K562 (cell line): Measurements from ENCODE around the gene TUBD1. TPM values are rescaled to one million over a fixed set of nuclear protein-coding genes. Genes with fewer than 3 reads are reported as not detected.

Experiments
- ARID1B ChIP-seq: fragments of 450-650 bp; IDR thresholded peaks from 2 replicates; pipeline ENCODE4 v1.6.1; 2016; ENCODE audit warnings: antibody characterized with exemption, mild to moderate bottlenecking, inconsistent platforms
- BRCA1 ChIP-seq, 2 experiments: fragments of 450-650 bp in 1 of 2; sonication (generic) in 1 of 2; formaldehyde crosslinking in 1 of 2; IDR thresholded peaks; 2 replicates each; pipeline versions ENCODE4 v1.5.0 to v1.6.1; 2017 to 2020; ENCODE audit warnings: mild to moderate bottlenecking in 1 of 2, missing genetic modification reagents in 1 of 2
- FOXJ2 ChIP-seq: fragments of 200-800 bp; sonication (Bioruptor generic); IDR thresholded peaks from 2 replicates; pipeline ENCODE4 v1.6.1; 2016; ENCODE audit warnings: missing genetic modification characterization, missing compliant biosample characterization
- GTF2B ChIP-seq: IDR thresholded peaks from 2 replicates; pipeline ENCODE4 v1.6.1; 2011; ENCODE audit not compliant: insufficient read length; ENCODE audit errors: extremely low read depth
- HDAC1 ChIP-seq, 2 experiments: fragments of 450-650 bp; IDR thresholded peaks; 2 replicates each; pipeline ENCODE4 v1.6.1; 2016 to 2017; ENCODE audit warnings: inconsistent platforms in 1 of 2, mild to moderate bottlenecking in 1 of 2, moderate library complexity in 1 of 2
- MCM7 ChIP-seq, 2 experiments: fragments of 450-650 bp; IDR thresholded peaks; 2 replicates each; pipeline ENCODE4 v1.6.1; 2016 to 2018
- NFXL1 ChIP-seq: fragments of 450-650 bp; formaldehyde crosslinking; IDR thresholded peaks from 2 replicates; pipeline ENCODE4 v1.4.0; 2021; ENCODE audit warnings: mild to moderate bottlenecking
- POLR2A ChIP-seq: fragments of 450-650 bp; conservative IDR thresholded peaks from 2 replicates; pipeline ENCODE4 v1.6.1; 2016
- REST ChIP-seq, 2 experiments: fragments of 450-650 bp; formaldehyde crosslinking in 1 of 2; IDR thresholded peaks; 2 replicates each; pipeline versions ENCODE4 v1.4.0 to v1.6.1; 2014 to 2020; ENCODE audit warnings: mild to moderate bottlenecking in 2 of 2, borderline replicate concordance in 1 of 2, low read depth in 1 of 2
- RFX7 ChIP-seq: fragments of 250-450 bp; sonication (Bioruptor Pico); IDR thresholded peaks from 2 replicates; pipeline ENCODE4 v1.5.1; 2021; ENCODE audit warnings: mild to moderate bottlenecking
- STAT5A ChIP-seq: IDR thresholded peaks from 2 replicates; pipeline ENCODE4 v1.6.1; 2012; ENCODE audit warnings: low read length, inconsistent platforms, borderline replicate concordance
- ZNF133 ChIP-seq: fragments of 250-450 bp; sonication (Bioruptor Pico); IDR thresholded peaks from 2 replicates; pipeline ENCODE4 v1.4.0; 2020; ENCODE audit warnings: mild to moderate bottlenecking
- ZNF311 ChIP-seq: fragments of 250-450 bp; sonication (Bioruptor Pico); IDR thresholded peaks from 2 replicates; pipeline ENCODE4 v1.4.0; 2020; ENCODE audit warnings: mild to moderate bottlenecking, moderate library complexity
- ZNF589 ChIP-seq: fragments of 200-800 bp; sonication (Bioruptor generic); IDR thresholded peaks from 2 replicates; pipeline ENCODE4 v1.6.1; 2016; ENCODE audit warnings: low read depth, missing genetic modification characterization, missing compliant biosample characterization
- ZNF740 ChIP-seq, 3 experiments: fragments of 200-800 bp in 1 of 3; sonication (Bioruptor generic) in 1 of 3; sonication (generic) in 1 of 3; formaldehyde crosslinking in 1 of 3; IDR thresholded peaks; 2 replicates each; pipeline versions ENCODE4 v1.6.1 to v1.8.0; 2016 to 2022; ENCODE audit warnings: mild to moderate bottlenecking in 2 of 3, missing compliant biosample characterization in 2 of 3, missing genetic modification characterization in 2 of 3, missing genetic modification reagents in 1 of 3
- ZNF830 ChIP-seq: fragments of 250-450 bp; sonication (Bioruptor Pico); IDR thresholded peaks from 2 replicates; pipeline ENCODE4 v1.5.0; 2021; ENCODE audit warnings: mild to moderate bottlenecking
- polyA plus RNA-seq, 8 experiments: library from polyadenylated mRNA; depleted of rRNA in 4 of 8; stranded (reverse) in 5 of 8; unstranded in 3 of 8; fragments of >200 nt; fragmentation: Nextera tagmentation in 2 of 8; fragmentation: Illumina TruSeq in 1 of 8; extraction: Ambion mirVana in 2 of 8; extraction: Trizol in 1 of 8; gene quantifications; 2 replicates each; pipeline versions ENCODE4 v1.2.1 to v1.2.3, GENCODE V29; 2011 to 2014; ENCODE audit warnings: inconsistent platforms in 1 of 8, missing spikeins in 1 of 8
- total RNA-seq, 7 experiments: library from RNA; depleted of rRNA in 6 of 7; stranded (reverse); fragments of >200 nt in 6 of 7; fragmentation: Illumina TruSeq in 2 of 7; extraction: Trizol in 2 of 7; gene quantifications; 2 replicates each; pipeline versions ENCODE4 v1.2.1 to v1.2.3, GENCODE V29; 2011 to 2021; ENCODE audit warnings: low replicate concordance in 1 of 7
- TF ChIP-seq, protein P1 (sequence below): sonication (generic); formaldehyde crosslinking; IDR thresholded peaks from 2 replicates; pipeline ENCODE4 v1.8.1; 2023; ENCODE audit warnings: mild to moderate bottlenecking, missing genetic modification reagents

The TUBD1 gene
- total and polyA plus RNA-seq, 9 of the 15 experiments (the other 6 are each of a cell fraction or from before 2014, with no cell fraction given), result 10.8 to 35.3 (median 17.9) TPM

GRCh38 chr17:59838052-59838916 lies 54.5 kb downstream of the TUBD1 start (continued):
- TF ChIP-seq REST (IDR thresholded peaks at IDR 0.05; ENCODE audit: borderline replicate concordance) (no peak), REST (CRISPR knock-in tag; IDR thresholded peaks at IDR 0.05; ENCODE audit: low read depth) (no peak), HDAC1 (IDR thresholded peaks at IDR 0.05) (no peak), GTF2B (no peak), ZNF133 (CRISPR knock-in tag) (no peak), STAT5A (no peak), ARID1B (no peak), FOXJ2 (tag) (no peak), ZNF589 (CRISPR knock-in tag) (no peak), MCM7 (IDR thresholded peaks at IDR 0.05) (0 out of 4 replicates have a peak, but pooled peaks of 1 of the 2 experiments have one; percentile 43), ZNF740 (CRISPR knock-in tag; IDR thresholded peaks at IDR 0.05) (no peak), ZNF740 (tag; IDR thresholded peaks at IDR 0.05) (no peak), ZNF311 (no peak), RFX7 (CRISPR knock-in tag) (no peak; the same call in 1 of the 2 replicates), ZNF830 (CRISPR knock-in tag) (no peak), BRCA1 (IDR thresholded peaks at IDR 0.05) (no peak), BRCA1 (CRISPR knock-in tag; IDR thresholded peaks at IDR 0.05) (no peak), NFXL1 (CRISPR knock-in tag) (no peak), POLR2A (peak; percentile 81)
- TF ChIP-seq, protein P1, sequence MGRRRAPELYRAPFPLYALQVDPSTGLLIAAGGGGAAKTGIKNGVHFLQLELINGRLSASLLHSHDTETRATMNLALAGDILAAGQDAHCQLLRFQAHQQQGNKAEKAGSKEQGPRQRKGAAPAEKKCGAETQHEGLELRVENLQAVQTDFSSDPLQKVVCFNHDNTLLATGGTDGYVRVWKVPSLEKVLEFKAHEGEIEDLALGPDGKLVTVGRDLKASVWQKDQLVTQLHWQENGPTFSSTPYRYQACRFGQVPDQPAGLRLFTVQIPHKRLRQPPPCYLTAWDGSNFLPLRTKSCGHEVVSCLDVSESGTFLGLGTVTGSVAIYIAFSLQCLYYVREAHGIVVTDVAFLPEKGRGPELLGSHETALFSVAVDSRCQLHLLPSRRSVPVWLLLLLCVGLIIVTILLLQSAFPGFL (CRISPR knock-in tag), result no peak
